ENCODE data around the gene PEDS1.
A peak's percentile ranks its signal among the peaks of the same experiment; 100 is the strongest.
"Not testable (repeated sequence)": the region's sequence is repeated elsewhere in the genome, so short reads cannot be mapped to it uniquely, and the experiment has no call there.

Gene PEDS1

DNA sequence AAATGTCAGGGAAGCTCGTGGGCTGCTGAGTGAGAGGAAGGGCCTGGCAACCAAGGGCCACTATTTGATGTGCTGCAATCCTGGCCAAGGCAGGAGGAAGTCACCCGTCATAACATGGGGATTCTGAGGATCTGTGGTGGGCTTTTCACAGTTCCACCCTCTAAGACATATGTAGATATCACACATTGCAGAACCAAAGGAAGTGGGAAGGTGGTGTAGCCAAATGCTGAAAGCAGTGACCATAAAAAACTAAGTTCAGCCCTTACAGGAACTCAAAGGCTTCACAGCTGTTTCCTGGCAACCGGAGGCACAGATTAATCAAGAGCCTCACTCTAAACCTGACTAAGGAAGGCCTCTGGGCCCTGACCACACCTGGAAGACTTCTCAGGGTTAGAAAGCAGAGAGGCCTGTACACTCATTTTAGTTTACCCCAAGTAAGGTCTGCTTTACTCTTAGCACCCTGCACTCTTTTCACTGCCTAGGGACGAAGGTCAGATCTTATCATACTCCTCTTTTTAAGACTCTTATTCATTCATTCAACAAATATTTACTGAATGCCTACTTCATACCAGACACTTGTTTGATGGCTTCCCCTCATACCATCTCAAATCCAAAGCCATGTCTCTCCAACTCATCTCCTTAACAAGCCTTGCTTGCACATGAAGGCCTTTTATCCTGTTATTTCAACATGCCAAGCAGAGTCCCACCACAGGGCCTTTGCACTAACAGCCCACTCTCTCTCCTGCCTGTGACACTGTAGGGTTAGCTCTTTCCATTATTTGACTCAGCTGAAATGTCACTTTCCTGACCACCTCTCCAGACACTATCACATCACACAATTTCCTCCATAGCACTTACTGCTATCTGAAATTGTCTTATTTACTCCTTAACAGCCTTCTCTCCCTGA lies 43.1 kb downstream of the PEDS1 start:
- TF ChIP-seq, protein P1, sequence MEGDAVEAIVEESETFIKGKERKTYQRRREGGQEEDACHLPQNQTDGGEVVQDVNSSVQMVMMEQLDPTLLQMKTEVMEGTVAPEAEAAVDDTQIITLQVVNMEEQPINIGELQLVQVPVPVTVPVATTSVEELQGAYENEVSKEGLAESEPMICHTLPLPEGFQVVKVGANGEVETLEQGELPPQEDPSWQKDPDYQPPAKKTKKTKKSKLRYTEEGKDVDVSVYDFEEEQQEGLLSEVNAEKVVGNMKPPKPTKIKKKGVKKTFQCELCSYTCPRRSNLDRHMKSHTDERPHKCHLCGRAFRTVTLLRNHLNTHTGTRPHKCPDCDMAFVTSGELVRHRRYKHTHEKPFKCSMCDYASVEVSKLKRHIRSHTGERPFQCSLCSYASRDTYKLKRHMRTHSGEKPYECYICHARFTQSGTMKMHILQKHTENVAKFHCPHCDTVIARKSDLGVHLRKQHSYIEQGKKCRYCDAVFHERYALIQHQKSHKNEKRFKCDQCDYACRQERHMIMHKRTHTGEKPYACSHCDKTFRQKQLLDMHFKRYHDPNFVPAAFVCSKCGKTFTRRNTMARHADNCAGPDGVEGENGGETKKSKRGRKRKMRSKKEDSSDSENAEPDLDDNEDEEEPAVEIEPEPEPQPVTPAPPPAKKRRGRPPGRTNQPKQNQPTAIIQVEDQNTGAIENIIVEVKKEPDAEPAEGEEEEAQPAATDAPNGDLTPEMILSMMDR (conservative IDR thresholded peaks at IDR 0.05; ENCODE audit: low read length) = no peak
- peak overlapping the region; percentile 88 for H3K4me3 ChIP-seq (ENCODE audit: low read length)
- DNase-seq (ENCODE audit: low read depth) = peak; percentile 59

DNA sequence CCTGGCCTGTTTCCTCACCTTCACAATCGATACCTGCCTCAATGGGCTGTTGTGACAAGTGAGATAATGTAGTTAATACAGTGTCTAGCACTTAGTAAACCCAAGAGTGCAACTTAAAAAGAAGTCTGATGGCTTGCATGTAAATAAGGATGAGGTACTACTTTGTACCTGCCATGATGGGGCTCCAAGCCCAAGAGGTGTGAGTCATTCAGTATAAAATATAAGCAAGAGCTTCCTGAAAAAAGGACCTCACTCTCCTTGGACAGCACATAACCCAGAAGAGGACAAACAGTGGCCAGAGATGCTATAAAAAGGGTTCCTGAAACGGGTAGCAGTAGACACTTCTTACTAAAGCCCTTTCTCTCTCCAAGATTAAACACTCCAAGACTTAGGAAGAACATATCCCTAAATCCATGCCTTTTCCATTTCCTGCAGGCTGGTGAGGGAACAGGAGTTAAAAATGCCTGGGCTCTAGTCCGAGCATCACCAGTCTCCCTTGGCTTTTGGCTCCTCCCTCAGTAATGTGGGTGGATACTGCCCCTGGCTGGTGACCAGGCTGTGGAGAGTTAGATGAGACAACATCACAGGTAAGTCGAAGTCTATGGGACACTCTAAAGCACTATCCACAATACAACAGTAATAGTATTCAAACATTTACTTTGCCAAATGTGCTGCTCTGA lies 44.8 kb downstream of the PEDS1 start:
- H3K4me3 ChIP-seq (ENCODE audit: low read length) = no peak overlapping the region
- DNase-seq (ENCODE audit: low read depth) = no peak
- TF ChIP-seq, protein P1 (conservative IDR thresholded peaks at IDR 0.05; ENCODE audit: low read length) = no peak

DNA sequence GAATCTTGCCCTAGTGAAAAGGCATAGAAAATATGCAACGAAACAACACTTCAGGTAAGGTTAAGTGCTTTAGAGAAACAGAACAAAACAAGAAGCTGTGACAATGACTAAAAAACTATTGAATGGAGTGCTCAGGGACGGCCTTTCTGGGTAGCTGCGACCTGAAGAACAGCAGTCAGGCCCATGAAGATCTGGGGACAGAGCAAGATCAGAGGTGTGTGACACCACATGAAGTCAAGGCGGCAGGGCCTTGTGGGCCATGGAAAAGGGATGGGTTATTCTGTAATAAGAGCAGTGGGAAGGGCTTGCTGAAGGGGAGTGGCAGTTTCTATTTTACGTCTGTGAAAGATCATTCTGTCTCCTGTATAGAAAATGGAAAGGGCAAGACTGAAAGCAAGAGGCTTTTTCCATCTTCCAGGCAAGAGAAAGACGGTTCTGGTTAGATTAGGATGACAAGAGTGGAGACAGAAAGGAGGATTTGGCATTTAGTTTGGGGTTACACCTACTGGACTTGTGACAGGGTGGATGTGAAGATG lies 45.7 kb downstream of the PEDS1 start:
- TF ChIP-seq, protein P1 (conservative IDR thresholded peaks at IDR 0.05; ENCODE audit: low read length) = no peak
- no peak overlapping the region for H3K4me3 ChIP-seq (ENCODE audit: low read length)
- DNase-seq (ENCODE audit: low read depth) = no peak

DNA sequence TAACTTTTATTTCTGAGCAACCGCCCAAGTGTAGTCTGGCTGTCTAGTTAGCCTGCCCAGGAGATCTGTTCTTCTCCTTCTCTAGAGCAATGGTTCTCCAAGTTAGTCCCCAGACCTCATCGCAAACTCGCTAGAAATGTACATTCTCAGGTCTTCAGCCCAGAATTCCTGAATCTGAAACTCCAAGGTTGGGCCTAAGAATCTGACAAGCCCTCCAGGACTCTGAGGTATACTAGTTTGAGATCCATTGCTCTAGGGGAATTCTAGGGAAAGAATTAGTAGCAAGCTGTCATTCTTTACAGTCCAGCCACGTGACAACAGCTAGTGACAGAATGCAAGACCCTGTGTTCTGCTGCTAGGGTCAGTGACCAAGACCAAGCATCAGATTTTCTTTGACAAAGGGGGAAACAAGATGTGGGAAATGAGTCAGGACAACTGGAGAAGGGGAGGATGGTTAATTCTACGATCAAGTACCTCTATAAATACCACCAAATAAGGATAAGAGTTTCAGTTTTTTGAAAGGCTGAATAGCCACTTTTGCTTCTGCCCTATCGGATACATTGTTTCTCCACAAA lies 46.4 kb downstream of the PEDS1 start:
- TF ChIP-seq, protein P1 (conservative IDR thresholded peaks at IDR 0.05; ENCODE audit: low read length) = no peak
- H3K4me3 ChIP-seq (ENCODE audit: low read length) = no peak overlapping the region
- no peak for DNase-seq (ENCODE audit: low read depth)

GRCh38 chr20:50106669-50107068 lies 46.9 kb downstream of the PEDS1 start:
- not testable (repeated sequence) for DNase-seq (ENCODE audit: low read depth); H3K4me3 ChIP-seq (ENCODE audit: low read length)

Measured in AG10803 (cell line).